WTC11 (cell line): ENCODE results near the gene MAGEB17.

Source experiments
- ATF3 ChIP-seq: sonication (generic); formaldehyde crosslinking; conservative IDR thresholded peaks from 2 replicates; pipeline ENCODE4 v1.8.1; 2022; ENCODE audit warnings: mild to moderate bottlenecking, missing genetic modification reagents
- CREM ChIP-seq: sonication (generic); formaldehyde crosslinking; IDR thresholded peaks from 2 replicates; pipeline ENCODE4 v1.8.1; 2022; ENCODE audit warnings: mild to moderate bottlenecking, missing genetic modification reagents, moderate library complexity
- CTCF ChIP-seq: fragments of 200-600 bp; IDR thresholded peaks from 2 replicates; pipeline ENCODE4 v1.8.0; 2022; ENCODE audit warnings: antibody characterized with exemption
- E2F5 ChIP-seq: sonication (generic); formaldehyde crosslinking; IDR thresholded peaks from 2 replicates; pipeline ENCODE4 v1.8.1; 2022; ENCODE audit warnings: mild to moderate bottlenecking, moderate library complexity, missing genetic modification reagents
- ELF4 ChIP-seq: sonication (generic); formaldehyde crosslinking; IDR thresholded peaks from 2 replicates; pipeline ENCODE4 v1.8.1; 2022; ENCODE audit warnings: low read depth, mild to moderate bottlenecking, moderate library complexity, missing genetic modification reagents
- ETV6 ChIP-seq: sonication (generic); formaldehyde crosslinking; IDR thresholded peaks from 2 replicates; pipeline ENCODE4 v1.8.1; 2022; ENCODE audit warnings: mild to moderate bottlenecking, missing genetic modification reagents
- GABPB1 ChIP-seq: sonication (generic); formaldehyde crosslinking; IDR thresholded peaks from 2 replicates; pipeline ENCODE4 v1.8.1; 2023; ENCODE audit warnings: mild to moderate bottlenecking, missing genetic modification reagents
- MAX ChIP-seq: sonication (generic); formaldehyde crosslinking; IDR thresholded peaks from 2 replicates; pipeline ENCODE4 v1.8.0; 2022; ENCODE audit warnings: mild to moderate bottlenecking, missing genetic modification reagents
- NFE2L1 ChIP-seq: sonication (generic); formaldehyde crosslinking; IDR thresholded peaks from 2 replicates; pipeline ENCODE4 v1.8.1; 2023; ENCODE audit warnings: missing genetic modification reagents
- TEAD4 ChIP-seq: sonication (generic); formaldehyde crosslinking; IDR thresholded peaks from 2 replicates; pipeline ENCODE4 v1.8.0; 2022; ENCODE audit warnings: mild to moderate bottlenecking, missing genetic modification reagents
- ZNF138 ChIP-seq: sonication (generic); formaldehyde crosslinking; conservative IDR thresholded peaks from 2 replicates; pipeline ENCODE4 v1.8.1; 2022; ENCODE audit warnings: mild to moderate bottlenecking, moderate library complexity, missing genetic modification reagents

GRCh38 chrX:16160729-16161128 is 6.6 kb upstream of the MAGEB17 start:
- TF ChIP-seq CTCF (no peak), GABPB1 (CRISPR knock-in tag) (no peak), ZNF138 (CRISPR knock-in tag) (no peak), NFE2L1 (CRISPR knock-in tag) (no peak), MAX (CRISPR knock-in tag) (no peak), ETV6 (CRISPR knock-in tag) (no peak), TEAD4 (CRISPR knock-in tag) (no peak), CREM (CRISPR knock-in tag) (no peak), E2F5 (CRISPR knock-in tag) (no peak), ELF4 (CRISPR knock-in tag) (no peak), ATF3 (CRISPR knock-in tag) (no peak)
